OCI-LY1 (cell line): ENCODE data around the gene PXDC1.

Source experiments
- CTCF ChIP-seq: fragments of 200-600 bp; sonication (generic), shearing (Covaris generic); IDR thresholded peaks from 2 replicates; pipeline ENCODE4 v1.5.1; 2017; ENCODE audit warnings: mild to moderate bottlenecking, antibody characterized with exemption, low read length, moderate library complexity, mixed read lengths
- EZH2 ChIP-seq: fragments of 200-600 bp; sonication (generic), shearing (Covaris generic); IDR thresholded peaks from 2 replicates; pipeline ENCODE4 v1.8.0; 2017; ENCODE audit warnings: borderline replicate concordance, mixed run types, mild to moderate bottlenecking, antibody characterized with exemption, low read length, moderate library complexity, mixed read lengths

- TF ChIP-seq EZH2: no peak
- no peak for TF ChIP-seq CTCF
Observed at GRCh38 chr6:3693831-3694230, 57.7 kb downstream of the PXDC1 start.
